Prostate gland (tissue), 2 donors: ENCODE measurements around the gene PRDM11.

Experiments used
- POLR2A ChIP-seq: fragments of 450-650 bp; IDR thresholded peaks from one replicate; pipeline ENCODE4 v1.6.1; 2016; ENCODE audit warnings: antibody characterized with exemption, mild to moderate bottlenecking
- TF ChIP-seq, protein P1 (sequence below), 4 experiments: fragments of 200-600 bp in 2 of 4; fragments of 450-650 bp in 2 of 4; sonication (generic) in 2 of 4; IDR thresholded peaks; 1 replicate in 3 of 4; 2 replicates in 1 of 4; pipeline ENCODE4 v1.5.1; 2016 to 2019; ENCODE audit warnings: antibody characterized with exemption in 4 of 4, mild to moderate bottlenecking in 2 of 4, moderate library complexity in 2 of 4

DNA sequence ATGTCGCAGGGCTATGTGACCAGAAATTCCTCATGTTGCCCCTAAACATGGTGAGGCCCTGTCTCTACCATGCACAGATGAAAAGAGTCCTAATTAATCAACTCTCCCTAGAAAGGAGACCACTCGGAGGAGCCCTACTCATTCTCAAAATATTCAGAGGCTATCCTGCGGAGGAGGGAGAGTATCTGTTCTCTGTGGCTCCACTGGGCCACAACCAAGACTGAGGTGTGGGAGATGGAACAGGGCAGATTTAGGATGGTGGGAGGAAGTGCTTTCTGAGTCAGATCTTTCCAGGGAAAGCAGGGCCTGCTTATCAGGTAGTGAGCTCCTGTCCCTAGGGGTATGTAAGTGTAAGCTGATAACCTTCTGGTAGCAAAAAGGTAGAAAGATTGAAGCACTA, 37.0 kb upstream of the PRDM11 start:
- TF ChIP-seq POLR2A, result no peak
- TF ChIP-seq, protein P1, sequence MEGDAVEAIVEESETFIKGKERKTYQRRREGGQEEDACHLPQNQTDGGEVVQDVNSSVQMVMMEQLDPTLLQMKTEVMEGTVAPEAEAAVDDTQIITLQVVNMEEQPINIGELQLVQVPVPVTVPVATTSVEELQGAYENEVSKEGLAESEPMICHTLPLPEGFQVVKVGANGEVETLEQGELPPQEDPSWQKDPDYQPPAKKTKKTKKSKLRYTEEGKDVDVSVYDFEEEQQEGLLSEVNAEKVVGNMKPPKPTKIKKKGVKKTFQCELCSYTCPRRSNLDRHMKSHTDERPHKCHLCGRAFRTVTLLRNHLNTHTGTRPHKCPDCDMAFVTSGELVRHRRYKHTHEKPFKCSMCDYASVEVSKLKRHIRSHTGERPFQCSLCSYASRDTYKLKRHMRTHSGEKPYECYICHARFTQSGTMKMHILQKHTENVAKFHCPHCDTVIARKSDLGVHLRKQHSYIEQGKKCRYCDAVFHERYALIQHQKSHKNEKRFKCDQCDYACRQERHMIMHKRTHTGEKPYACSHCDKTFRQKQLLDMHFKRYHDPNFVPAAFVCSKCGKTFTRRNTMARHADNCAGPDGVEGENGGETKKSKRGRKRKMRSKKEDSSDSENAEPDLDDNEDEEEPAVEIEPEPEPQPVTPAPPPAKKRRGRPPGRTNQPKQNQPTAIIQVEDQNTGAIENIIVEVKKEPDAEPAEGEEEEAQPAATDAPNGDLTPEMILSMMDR (IDR thresholded peaks at IDR 0.05), result no peak
